HEK293 (cell line): ENCODE data around the gene MRPL41.
A peak's percentile ranks its signal among the peaks of the same experiment; 100 is the strongest.

Source experiments
- CTCF ChIA-PET: fragments of 350-600 bp; formaldehyde crosslinking; extraction: SDS; loops from one replicate; lab custom pipeline; 2021; ENCODE audit warnings: antibody characterized with exemption; lab: Yijun Ruan, JAX
- POLR2A ChIA-PET: fragments of 300-600 bp; formaldehyde crosslinking; extraction: SDS; loops from one replicate; lab custom pipeline; 2020; ENCODE audit warnings: antibody characterized with exemption, inconsistent platforms; lab: Yijun Ruan, JAX
- H3K27ac ChIP-seq: fragments of 200-500 bp; sonication (Bioruptor generic); 2 replicates; pipeline ENCODE4 v1.5.1; 2014; ENCODE audit warnings: low read depth, low read length, control low read depth, inconsistent platforms; ENCODE audit errors: extremely low read depth
- H3K36me3 ChIP-seq, 2 experiments: fragments of 200-500 bp in 1 of 2; sonication (Bioruptor generic) in 1 of 2; 1 replicate in 1 of 2; 2 replicates in 1 of 2; pipeline ENCODE4 v1.5.1; 2014 to 2017; ENCODE audit warnings: inconsistent platforms in 2 of 2, low read length in 2 of 2; ENCODE audit not compliant: control insufficient read depth in 2 of 2, insufficient read depth in 1 of 2
- H3K4me1 ChIP-seq: fragments of 200-500 bp; sonication (Bioruptor generic); 2 replicates; pipeline ENCODE4 v1.5.1; 2014; ENCODE audit warnings: mild to moderate bottlenecking, low read length, inconsistent platforms; ENCODE audit not compliant: control insufficient read depth, insufficient read depth
- H3K4me3 ChIP-seq: 2 replicates; pipeline ENCODE4 v1.5.1; 2011; ENCODE audit warnings: low read depth, mild to moderate bottlenecking, control low read depth, low read length, moderate library complexity
- H3K9me3 ChIP-seq: fragments of 200-500 bp; sonication (Bioruptor generic); 2 replicates; pipeline ENCODE4 v1.5.1; 2014; ENCODE audit warnings: low read depth, low read length, inconsistent platforms; ENCODE audit not compliant: control insufficient read depth, insufficient read depth
- GLIS1 ChIP-seq: fragments of 450-650 bp; formaldehyde crosslinking; IDR thresholded peaks from 2 replicates; pipeline ENCODE4 v1.5.1; 2016; ENCODE audit warnings: missing biosample characterization, missing genetic modification characterization
- KLF9 ChIP-seq: fragments of 450-650 bp; formaldehyde crosslinking; IDR thresholded peaks from 2 replicates; pipeline ENCODE4 v1.5.1; 2016; ENCODE audit warnings: missing biosample characterization, missing genetic modification characterization, low read depth
- OVOL3 ChIP-seq: fragments of 450-650 bp; formaldehyde crosslinking; IDR thresholded peaks from 2 replicates; pipeline ENCODE4 v1.5.1; 2016; ENCODE audit warnings: missing biosample characterization, missing genetic modification characterization
- RBAK ChIP-seq: fragments of 450-650 bp; formaldehyde crosslinking; IDR thresholded peaks from 2 replicates; pipeline ENCODE4 v1.5.1; 2016; ENCODE audit warnings: missing biosample characterization, missing genetic modification characterization
- SCRT1 ChIP-seq: fragments of 450-650 bp; formaldehyde crosslinking; IDR thresholded peaks from 2 replicates; pipeline ENCODE4 v1.5.1; 2016; ENCODE audit warnings: missing biosample characterization, missing genetic modification characterization, borderline replicate concordance
- SCRT2 ChIP-seq: fragments of 450-650 bp; formaldehyde crosslinking; IDR thresholded peaks from 2 replicates; pipeline ENCODE4 v1.5.1; 2016; ENCODE audit warnings: missing biosample characterization, missing genetic modification characterization
- SP2 ChIP-seq: fragments of 450-650 bp; formaldehyde crosslinking; IDR thresholded peaks from 2 replicates; pipeline ENCODE4 v1.5.1; 2016; ENCODE audit warnings: missing biosample characterization, missing genetic modification characterization
- ZNF660 ChIP-seq: fragments of 450-650 bp; IDR thresholded peaks from 2 replicates; pipeline ENCODE4 v1.5.1; 2018; ENCODE audit warnings: missing biosample characterization, mild to moderate bottlenecking, missing genetic modification characterization
- ZNF791 ChIP-seq: fragments of 450-650 bp; formaldehyde crosslinking; IDR thresholded peaks from 2 replicates; pipeline ENCODE4 v1.5.1; 2016; ENCODE audit warnings: missing biosample characterization, missing genetic modification characterization
- TF ChIP-seq, protein P1 (sequence below): fragments of 450-650 bp; formaldehyde crosslinking; optimal IDR thresholded peaks from 2 replicates; pipeline ENCODE3; 2016; ENCODE audit warnings: missing biosample characterization, mild to moderate bottlenecking, missing genetic modification characterization
- TF ChIP-seq, protein P2 (sequence below): fragments of 450-650 bp; formaldehyde crosslinking; IDR thresholded peaks from 2 replicates; pipeline ENCODE4 v1.5.1; 2016; ENCODE audit warnings: missing biosample characterization, missing genetic modification characterization
- TF ChIP-seq, protein P3 (sequence below): sonication (generic); formaldehyde crosslinking; IDR thresholded peaks from 2 replicates; pipeline ENCODE4 v1.8.1; 2022; ENCODE audit warnings: mild to moderate bottlenecking, moderate library complexity, missing genetic modification reagents
- TF ChIP-seq, protein P4 (sequence below): fragments of 450-650 bp; formaldehyde crosslinking; IDR thresholded peaks from 2 replicates; pipeline ENCODE4 v1.5.1; 2017; ENCODE audit warnings: missing biosample characterization, missing genetic modification characterization
- TF ChIP-seq, protein P5 (sequence below): fragments of 450-650 bp; formaldehyde crosslinking; IDR thresholded peaks from 2 replicates; pipeline ENCODE4 v1.5.1; 2016; ENCODE audit warnings: missing biosample characterization, missing genetic modification characterization

Gene MRPL41

DNA sequence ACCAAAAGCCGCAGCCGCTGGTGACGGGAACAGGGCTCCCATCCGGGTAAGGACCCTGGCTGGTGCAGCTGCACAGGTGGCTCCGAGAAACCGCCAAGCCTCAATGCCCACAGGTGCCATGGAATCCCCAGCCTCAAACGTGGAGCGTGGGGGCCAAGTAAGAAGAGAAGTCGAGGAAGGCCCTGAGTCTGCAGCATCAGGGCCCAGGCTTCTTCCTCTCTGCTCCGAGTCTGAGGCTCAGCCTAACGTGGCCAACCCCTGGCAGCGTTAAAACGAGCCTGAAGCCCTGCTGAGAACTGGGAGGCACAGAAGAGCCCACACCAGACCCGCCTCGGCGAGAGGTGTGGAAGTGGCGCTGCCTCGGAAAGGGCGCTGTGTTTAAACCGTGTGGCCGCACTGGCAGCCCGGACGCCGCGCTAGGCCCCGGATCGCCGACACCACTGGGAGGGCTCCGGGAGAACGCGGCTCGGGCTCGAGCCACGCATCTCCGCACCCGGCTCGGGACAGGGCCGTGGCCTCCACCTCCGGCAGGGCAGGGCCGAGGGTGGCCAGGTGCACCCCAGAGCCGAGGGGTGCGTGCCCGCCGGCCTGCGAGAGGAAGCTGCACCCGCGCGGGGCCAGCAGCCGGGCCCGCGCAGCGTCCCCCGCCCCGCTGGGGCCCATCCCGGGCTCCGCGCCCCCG lies 37.9 kb downstream of the MRPL41 start (continued):
- no peak for TF ChIP-seq ZNF791 (tag by site-specific recombination)
- peak; percentile 31 for TF ChIP-seq SP2 (tag by site-specific recombination)
- TF ChIP-seq, protein P1, sequence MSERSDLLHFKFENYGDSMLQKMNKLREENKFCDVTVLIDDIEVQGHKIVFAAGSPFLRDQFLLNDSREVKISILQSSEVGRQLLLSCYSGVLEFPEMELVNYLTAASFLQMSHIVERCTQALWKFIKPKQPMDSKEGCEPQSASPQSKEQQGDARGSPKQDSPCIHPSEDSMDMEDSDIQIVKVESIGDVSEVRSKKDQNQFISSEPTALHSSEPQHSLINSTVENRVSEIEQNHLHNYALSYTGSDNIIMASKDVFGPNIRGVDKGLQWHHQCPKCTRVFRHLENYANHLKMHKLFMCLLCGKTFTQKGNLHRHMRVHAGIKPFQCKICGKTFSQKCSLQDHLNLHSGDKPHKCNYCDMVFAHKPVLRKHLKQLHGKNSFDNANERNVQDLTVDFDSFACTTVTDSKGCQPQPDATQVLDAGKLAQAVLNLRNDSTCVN (tag by site-specific recombination), result peak; percentile 84
- TF ChIP-seq, protein P2, sequence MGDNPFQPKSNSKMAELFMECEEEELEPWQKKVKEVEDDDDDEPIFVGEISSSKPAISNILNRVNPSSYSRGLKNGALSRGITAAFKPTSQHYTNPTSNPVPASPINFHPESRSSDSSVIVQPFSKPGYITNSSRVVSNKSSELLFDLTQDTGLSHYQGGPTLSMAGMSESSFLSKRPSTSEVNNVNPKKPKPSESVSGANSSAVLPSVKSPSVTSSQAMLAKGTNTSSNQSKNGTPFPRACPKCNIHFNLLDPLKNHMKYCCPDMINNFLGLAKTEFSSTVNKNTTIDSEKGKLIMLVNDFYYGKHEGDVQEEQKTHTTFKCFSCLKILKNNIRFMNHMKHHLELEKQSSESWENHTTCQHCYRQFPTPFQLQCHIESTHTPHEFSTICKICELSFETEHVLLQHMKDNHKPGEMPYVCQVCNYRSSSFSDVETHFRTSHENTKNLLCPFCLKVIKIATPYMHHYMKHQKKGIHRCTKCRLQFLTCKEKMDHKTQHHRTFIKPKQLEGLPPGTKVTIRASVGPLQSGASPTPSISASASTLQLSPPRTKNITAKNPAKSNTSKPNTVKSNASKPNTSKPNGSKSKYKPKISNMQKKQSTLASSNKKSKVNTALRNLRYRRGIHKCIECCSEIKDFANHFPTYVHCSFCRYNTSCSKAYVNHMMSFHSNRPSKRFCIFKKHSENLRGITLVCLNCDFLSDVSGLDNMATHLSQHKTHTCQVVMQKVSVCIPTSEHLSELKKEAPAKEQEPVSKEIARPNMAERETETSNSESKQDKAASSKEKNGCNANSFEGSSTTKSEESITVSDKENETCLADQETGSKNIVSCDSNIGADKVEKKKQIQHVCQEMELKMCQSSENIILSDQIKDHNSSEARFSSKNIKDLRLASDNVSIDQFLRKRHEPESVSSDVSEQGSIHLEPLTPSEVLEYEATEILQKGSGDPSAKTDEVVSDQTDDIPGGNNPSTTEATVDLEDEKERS, result no peak
- TF ChIP-seq, protein P3, sequence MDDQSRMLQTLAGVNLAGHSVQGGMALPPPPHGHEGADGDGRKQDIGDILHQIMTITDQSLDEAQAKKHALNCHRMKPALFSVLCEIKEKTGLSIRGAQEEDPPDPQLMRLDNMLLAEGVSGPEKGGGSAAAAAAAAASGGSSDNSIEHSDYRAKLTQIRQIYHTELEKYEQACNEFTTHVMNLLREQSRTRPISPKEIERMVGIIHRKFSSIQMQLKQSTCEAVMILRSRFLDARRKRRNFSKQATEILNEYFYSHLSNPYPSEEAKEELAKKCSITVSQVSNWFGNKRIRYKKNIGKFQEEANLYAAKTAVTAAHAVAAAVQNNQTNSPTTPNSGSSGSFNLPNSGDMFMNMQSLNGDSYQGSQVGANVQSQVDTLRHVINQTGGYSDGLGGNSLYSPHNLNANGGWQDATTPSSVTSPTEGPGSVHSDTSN, result 0 out of 2 replicates have a peak, but pooled peaks have one; percentile 31
- TF ChIP-seq ZNF660 (tag by site-specific recombination), result peak; percentile 21; the same call in 1 of the 2 replicates
- peak; percentile 66; the same call in 1 of the 2 replicates for TF ChIP-seq SCRT1
- no peak for TF ChIP-seq GLIS1 (tag by site-specific recombination)
- TF ChIP-seq SCRT2 (tag by site-specific recombination), result peak; percentile 75

DNA sequence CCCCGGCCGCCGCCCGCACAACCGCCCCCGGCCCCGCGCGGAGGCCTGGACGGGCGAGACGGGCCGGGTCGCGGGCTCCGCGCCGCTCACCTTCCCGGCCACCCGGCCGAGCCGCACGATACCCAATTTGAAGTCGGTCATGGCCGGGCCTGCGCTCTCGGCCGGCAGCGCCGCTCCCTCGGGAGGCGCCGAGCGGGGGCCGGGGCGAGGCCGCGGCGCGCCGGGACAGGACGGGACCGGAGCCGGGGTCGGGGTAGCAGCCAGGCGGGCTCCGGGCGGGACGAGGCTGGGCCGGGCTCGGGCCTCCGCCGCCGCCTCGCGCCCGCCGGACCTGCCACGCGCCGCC lies 38.4 kb downstream of the MRPL41 start:
- CTCF ChIA-PET, result interaction anchor here (0.6 to 1.5 kb wide), 4 partner anchors 8 to 55 kb away, joined by 3 to 6 read pairs (median 3); partner anchors contain the start of gene DPH7

More for the DNA sequence above, 38.4 kb downstream of the MRPL41 start:
- peaks cover 2% of the 10 kb centered on the region; the same call in 1 of the 2 replicates for H3K4me1 ChIP-seq
- peak overlapping the region; percentile 69 for H3K4me3 ChIP-seq
- TF ChIP-seq, protein P4, sequence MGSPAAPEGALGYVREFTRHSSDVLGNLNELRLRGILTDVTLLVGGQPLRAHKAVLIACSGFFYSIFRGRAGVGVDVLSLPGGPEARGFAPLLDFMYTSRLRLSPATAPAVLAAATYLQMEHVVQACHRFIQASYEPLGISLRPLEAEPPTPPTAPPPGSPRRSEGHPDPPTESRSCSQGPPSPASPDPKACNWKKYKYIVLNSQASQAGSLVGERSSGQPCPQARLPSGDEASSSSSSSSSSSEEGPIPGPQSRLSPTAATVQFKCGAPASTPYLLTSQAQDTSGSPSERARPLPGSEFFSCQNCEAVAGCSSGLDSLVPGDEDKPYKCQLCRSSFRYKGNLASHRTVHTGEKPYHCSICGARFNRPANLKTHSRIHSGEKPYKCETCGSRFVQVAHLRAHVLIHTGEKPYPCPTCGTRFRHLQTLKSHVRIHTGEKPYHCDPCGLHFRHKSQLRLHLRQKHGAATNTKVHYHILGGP, result no peak
- no peak for TF ChIP-seq OVOL3 (tag by site-specific recombination)
- TF ChIP-seq RBAK (tag by site-specific recombination), result no peak
- TF ChIP-seq KLF9 (tag by site-specific recombination), result no peak
- TF ChIP-seq, protein P5, sequence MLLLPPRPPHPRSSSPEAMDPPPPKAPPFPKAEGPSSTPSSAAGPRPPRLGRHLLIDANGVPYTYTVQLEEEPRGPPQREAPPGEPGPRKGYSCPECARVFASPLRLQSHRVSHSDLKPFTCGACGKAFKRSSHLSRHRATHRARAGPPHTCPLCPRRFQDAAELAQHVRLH, result no peak
- H3K36me3 ChIP-seq, result peaks cover 8 to 43% of the 10 kb centered on the region in 2 experiments; a peak in 2 of 3 replicates
- peak overlapping the region; percentile 75; the same call in 1 of the 2 replicates for H3K27ac ChIP-seq
- H3K9me3 ChIP-seq, result no peaks in the 10 kb centered on the region
- POLR2A ChIA-PET, result interaction anchor here (1.4 to 4.2 kb wide), 10 partner anchors 9 to 131 kb away, joined by 3 to 43 read pairs (median 12); partner anchors contain the start of genes ARRDC1, DPH7, EHMT1 and MRPL41
